Smooth muscle cell of the brain vasculature (primary cell): ENCODE measurements around the gene UTP25.

Experiments used
- DNase-seq: peaks from one replicate; pipeline ENCODE4 v3.0.0-alpha.2; 2012; ENCODE audit warnings: low read depth, low spot score

Gene UTP25

DNA sequence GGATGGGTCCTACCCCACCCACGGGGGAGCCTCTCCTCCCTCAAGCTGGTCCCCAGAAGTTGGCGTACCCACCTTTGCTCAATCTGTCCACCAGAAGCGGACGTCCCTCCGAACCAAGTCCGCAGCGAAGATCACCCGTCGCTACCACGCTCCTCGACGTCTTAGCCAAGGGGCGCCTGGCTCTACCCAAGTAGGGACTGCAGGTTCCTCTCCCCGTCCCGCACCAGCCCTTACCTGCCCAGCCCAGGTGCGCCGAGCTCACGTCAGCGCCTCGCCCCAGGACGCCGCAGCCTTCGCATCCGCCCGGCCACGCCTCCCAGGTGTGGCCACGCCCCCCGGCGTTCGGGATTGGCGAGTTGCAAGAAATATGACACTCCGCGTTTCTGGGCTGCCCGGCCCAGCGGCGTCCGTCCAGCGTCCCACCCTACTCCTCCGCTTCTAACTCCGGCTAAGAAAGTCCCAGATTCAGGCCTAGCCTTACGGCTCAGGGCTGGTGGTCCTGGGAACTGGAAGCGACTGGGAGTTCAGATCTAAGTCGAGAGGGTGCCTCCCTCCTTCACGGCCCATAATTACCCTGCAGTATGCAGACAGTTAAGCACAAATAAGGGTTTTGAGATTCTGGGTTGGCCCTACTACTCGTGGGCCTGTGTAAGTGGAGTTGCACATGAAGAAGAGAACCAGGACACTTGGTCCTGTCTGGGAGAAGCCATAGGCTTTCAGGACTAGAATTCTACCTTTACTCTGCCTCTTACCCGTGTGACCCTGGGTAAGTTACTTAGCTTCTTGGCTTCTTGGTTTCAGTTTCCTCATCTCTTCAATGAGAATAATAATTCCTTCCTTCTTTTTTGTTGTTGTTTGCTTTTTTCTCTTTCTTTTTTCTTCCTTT lies 21.7 kb upstream of the UTP25 start, which contains the start of gene IRF6:
Gene IRF6 (minus strand): TSS at position 268 of the 886 bp plus-strand sequence. CDS start 4,729 bp downstream, outside the sequence.
- peak; percentile 29 for DNase-seq

DNA sequence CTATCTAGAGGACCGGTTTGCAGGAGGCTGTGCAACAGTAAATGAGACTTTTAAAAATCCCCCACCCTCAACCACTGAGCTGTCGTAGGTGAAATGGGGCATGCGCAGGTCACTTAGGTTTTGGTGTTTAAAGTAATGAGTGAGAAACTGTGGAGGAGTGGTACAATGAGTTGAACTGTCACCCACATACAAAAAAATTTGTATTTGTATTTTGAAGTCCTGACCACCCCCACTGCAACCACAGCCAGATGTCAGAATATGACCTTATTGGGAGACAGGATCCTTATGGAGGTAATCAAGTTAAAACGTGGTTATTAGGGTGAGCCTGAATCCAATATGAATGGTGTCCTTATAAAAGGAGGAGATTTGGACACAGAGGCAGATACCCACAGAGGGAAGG lies 20.3 kb upstream of the UTP25 start:
- DNase-seq, result no peak

DNA sequence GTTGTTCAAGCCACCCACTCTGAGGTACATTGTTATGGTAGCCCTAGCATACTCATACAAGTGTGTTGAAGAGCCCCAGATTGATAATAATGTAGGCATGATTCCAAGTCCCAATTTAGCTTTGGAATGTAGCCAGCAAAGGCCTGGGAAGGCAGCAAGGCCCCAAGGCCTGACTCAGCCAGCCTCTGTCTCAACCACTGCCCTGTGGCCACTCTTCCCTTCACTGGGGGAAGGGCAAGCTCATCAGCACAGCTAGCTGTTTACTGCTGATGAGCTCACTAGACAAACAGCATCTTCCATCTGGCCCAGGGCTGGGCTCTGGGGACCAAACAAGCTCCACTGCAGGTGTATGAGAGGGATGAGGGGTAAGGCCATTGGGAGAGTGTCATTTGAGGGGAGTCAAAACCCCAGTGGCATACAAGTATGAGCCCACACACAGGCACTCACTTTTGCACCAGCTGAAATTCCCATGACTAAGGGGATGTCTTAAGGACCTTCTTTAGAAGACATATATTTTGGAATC lies 19.7 kb upstream of the UTP25 start:
- DNase-seq, result peak; percentile 80

DNA sequence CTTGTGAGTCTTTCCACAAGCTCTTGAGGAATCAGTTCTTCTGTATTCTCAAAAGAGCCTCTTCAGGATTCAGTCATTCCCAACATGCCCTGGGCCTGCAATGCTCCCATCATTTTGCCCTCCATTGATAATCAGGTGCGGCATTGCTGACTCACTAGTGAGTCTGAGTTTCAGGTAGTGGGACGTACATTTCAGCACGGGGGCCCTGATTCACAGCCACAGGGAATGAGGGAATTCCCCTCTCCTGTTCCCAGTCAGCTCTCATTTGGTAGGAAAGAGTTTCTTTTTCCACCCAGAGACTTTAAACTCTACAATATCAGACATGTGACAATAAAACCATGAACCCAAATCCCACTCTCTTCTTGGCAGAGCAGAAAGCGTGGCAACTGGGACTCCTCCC lies 18.2 kb upstream of the UTP25 start:
- no peak for DNase-seq

DNA sequence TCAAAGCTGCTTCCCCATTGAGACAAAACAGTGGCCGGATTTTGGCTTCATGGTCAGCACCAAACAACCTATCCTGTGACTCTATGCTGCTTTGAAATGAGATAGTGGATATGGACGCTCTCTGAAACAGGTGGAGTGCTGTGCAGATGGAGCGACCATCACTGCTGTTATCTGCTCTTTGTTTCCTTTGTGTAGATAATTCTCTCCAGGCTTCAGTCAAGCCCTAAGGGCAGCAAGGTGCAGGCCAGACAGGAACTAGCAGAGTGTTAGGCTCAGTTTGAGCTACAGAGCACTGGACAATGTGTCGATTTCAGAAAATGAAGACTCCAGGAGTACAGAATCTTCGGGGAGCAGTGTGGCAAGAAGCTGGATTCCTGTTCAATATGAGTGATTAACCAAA lies 17.0 kb upstream of the UTP25 start:
- DNase-seq, result no peak

DNA sequence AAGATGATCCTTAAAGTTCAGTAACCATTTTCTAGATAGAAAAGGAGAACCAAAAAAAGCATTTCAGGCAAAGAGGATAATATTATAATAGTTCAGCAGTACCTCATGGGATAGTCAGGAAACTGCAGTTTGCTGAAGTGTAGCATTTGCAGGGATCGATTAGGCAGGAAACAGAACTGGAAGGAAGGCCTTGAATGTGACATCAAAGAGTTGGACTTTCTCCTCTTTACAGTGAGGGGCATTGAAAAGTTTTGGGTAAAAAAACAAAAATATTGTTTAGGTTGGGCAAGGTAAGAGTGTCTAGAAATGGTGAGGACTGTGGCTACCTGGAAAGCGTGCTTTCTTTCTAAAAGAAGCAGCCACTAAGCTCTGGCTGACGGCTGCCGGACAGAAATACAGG lies 13.9 kb upstream of the UTP25 start:
- DNase-seq, result no peak

DNA sequence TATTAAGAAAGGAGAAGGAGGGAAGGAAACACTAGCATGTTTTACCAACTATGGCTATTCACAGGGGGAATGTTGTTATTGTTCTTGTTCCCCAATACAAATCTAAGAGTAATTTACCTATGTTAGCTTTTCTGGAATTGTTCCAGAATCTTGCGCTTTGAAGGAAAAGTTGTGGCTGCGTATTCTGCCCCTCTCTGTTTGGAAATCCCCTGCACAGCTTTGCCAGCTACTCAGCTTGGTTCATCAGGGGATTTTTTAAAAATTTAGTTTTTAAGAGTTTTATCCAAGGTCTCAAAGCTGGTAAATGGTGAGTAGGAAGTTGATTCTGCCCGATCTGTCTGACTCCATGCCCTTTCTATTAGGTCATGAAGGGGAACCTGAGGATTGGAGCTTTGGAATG lies 12.3 kb upstream of the UTP25 start:
- no peak for DNase-seq

DNA sequence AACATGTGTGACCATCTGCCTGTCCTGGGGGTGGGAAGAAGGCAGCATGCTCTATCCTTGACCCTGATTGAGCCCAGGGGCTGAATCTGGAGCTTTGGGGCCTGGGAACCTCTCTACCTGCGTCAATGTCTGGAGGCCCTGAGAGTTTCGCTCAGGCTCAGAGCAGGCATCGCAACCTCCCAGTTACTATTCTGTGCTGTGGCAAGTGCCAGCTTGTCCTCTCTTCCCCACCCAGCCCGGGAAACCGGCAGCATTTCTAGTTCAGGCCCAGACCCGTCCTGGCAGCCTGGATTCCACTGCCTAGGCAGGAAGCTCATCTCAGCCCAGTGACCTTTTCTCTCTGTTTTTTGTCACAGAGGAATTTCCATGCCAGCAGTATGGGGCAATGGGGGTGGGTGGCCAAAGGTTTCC lies 11.8 kb upstream of the UTP25 start:
- no peak for DNase-seq

DNA sequence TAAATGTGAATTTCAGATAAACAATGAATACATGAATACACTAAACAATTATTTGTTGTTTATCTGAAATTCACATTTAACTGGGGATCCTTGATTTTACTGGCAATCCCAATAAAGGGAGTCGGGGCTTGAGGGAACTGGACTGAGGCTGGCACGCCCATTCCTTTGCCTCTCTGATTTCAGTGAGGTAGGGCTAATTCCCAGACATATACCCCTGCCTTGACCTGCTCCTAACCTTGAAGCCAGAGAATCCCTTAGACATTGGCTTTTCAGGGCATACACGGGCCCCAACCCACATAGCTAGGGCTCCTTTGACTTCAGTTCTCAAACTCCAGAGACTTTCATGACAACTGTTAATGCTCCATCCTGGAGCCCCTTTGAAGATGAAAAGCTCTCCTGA lies 10.8 kb upstream of the UTP25 start:
- no peak for DNase-seq

DNA sequence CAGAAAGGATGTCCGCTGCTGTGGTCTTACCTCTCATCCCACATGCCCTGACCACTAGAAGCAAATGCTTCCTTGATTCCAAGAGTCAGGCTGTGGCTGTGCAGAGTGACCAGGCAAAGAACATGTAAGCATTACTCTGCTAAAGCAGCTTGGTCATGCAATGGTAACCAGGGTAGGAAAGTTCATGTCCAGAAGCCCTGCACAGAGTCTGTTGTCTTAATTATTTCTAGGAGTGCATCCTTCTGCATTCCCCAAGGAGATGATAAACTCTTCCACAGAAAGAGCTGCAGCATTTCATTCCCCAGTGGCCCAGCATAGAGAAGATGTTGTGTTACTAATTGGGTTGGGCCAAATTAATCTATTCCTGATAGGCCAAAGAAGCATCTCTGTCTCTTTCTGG lies 10.1 kb upstream of the UTP25 start:
- DNase-seq, result no peak

DNA sequence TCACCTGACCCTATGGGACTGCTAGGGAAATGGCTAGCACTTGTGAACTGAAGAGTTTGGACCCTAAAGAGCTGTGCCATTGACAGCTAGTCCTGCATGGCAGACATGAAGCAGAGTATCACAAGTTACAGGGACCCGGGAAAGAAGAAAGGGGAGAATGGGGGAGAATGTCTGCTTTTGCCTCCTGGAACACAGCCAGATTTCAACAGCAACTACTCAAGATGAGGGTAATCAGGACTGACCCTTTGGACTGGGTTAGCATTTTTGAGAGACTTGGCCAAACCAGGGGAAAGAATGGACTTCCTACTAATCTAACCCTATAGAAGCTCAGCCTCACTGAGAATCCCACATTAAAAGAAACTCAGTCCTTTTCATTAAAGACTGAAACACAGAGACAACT lies 8.7 kb upstream of the UTP25 start:
- DNase-seq, result no peak

DNA sequence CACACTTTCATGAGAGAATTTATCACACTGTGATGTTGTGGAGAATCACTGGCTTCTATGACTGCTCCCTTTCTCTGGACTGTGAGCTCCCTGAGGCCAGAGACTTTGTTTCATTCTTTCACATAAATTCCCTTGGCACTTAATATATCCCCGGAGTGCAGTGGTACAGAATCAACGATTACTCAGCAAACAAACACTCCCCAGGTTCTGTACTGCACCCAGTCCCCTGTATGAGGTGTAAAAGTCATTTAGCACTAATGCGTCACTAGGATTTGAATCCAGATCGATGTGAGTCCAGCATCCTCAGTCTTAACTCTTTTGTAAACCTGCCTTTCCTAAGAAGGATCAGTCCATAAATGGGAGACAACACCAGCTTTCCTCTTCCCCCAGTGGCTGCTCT lies 6.8 kb upstream of the UTP25 start:
- DNase-seq, result no peak

DNA sequence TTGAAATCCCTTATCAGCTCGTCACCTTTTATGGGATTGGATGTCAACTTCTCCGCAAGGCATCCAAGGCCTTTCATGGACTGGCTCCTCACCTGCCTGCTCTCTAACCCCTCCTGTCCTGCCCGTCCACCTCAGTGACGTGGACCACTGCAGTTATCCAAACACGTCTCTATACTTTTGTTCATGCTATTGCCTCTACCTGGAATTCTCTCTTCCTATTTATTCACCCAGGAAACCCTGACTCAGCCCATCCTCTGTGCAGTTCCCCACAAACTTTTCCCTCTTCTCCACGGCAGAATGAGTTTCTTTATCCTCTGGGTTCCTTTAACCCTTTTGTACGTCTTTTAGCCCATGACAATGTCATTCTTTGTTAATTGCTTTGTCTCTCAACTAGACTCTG lies 5.1 kb upstream of the UTP25 start:
- no peak for DNase-seq

DNA sequence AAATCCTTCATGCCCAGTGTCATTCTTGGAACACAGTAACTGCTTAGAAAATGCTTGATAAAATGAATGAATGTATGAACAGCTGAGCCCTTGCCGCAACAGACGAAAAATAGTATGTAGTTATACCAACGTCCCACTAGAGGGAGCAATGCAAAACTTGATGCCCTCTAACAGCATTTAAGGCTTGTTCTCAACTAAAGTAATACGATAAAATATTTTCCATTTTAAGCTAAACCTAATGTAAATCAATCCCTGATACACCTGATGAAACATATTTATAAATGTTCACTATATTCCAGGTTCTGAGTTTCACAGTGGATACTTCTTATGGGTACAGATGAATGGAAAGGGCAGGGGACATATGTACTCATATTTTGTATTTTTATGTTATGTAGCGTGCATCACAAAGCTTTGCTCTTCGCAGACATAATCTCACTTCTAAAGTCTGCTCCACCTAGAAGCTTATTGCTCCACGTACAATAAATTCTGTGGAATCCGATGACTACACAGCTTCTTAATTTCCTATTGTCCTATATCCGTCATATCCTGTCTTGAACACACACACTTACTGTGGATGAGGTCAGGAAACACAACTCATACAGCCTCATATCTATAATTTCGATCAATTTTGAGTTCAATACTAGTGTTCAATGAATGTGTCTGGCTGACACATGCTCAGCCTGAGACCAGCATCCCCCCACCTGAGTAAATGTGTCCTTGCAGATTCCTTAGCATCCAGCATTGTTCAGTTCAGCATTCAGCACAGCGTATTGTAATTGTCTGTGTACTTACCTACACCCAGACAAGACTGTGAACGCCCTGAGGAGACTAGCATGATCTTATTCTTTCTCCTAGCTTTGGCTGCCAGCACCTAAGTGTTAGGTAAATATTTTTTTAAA lies 4.4 kb upstream of the UTP25 start:
- DNase-seq, result no peak

DNA sequence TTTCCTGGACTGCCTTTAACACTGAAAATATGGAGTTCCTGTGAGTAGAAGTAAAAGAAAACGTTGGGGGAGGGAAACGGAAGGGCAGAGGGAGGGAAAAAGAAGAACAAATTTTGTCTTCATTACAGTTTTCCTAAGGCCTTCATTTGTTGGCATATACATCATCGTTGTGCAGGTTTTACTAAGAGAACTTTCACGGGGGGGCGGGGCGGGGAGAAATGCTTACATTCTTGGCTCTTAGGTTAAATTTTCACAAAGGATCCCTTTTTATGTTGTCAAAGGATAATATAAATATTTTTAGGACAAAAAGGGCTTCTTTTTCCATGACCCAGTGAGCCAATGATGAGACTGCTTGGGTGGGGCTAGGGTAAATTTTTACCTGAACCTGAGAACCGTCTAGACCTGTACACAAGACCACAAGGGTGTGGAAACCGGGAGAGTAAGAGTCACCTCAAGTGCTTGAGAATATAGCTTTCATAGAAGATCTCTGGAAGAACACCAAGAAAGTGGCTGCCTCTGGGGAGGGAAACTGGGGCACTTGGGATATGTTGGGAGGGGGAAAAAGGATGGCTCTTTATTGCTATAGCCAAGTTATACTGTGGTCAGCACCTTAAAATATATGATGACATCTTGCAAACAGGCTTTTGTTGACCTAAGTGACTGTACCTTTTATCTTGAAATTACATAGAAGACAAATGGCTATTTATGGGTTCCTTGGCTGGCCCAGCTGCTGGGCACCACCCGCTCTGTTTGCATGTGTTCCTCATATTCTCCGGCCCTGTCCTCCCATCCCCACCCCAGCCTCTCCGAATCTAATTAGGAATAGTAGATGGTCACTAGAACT lies 2.0 kb upstream of the UTP25 start:
- no peak for DNase-seq

DNA sequence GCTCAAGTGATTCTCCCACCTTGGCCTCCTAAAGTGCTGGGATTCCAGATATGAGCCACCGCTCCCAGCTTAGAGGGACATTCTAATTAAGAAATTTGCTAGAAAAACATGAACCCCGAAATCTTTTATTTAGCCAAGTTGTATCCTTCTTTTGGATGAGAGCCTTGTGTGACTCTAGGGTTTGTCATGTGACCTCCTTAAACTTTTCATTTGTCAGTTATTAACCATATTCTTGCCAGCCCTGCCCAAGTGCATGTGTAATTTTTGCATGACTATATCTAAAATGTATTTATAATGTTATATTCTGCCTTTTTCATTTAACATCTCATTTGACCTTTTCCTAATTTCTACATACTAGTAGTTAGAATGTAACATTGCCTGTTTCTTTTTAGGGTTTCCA lies 1.9 kb downstream of the UTP25 start:
- no peak for DNase-seq

DNA sequence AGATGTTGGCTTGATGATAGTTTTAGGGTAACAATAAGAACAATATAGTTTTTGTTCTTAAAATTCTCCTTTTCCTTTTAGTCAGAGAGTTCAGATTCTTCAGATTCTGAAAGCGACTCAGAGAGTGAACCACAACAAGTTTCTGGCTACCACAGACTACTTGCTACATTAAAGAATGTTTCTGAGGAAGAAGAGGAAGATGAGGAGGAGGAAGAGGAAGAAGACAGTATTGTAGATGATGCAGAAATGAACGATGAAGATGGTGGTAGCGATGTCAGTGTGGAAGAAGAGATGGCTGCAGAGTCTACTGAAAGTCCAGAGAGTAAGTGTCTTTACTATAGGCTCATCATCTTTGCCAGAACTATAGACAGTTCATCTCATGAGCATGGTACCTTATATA lies 3.0 kb downstream of the UTP25 start:
- DNase-seq, result no peak

DNA sequence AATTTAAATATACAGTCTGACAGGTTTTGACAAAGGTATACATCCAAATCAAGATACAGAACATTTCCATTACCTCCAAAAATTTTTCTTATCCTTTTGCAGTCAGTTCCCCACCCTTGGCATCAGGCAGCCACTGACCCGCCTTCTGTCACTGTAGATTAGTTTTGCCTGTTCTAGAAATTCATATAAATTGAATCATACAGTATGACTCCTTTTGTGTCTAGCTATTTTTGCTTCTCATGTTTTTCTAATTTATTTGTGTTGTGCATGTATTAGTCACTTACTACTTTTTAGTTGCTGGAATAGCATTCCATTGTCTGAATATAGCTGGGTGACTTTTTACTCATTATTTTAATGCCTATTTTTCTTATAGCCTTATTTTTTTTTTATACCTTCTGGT lies 3.8 kb downstream of the UTP25 start:
- DNase-seq, result no peak

DNA sequence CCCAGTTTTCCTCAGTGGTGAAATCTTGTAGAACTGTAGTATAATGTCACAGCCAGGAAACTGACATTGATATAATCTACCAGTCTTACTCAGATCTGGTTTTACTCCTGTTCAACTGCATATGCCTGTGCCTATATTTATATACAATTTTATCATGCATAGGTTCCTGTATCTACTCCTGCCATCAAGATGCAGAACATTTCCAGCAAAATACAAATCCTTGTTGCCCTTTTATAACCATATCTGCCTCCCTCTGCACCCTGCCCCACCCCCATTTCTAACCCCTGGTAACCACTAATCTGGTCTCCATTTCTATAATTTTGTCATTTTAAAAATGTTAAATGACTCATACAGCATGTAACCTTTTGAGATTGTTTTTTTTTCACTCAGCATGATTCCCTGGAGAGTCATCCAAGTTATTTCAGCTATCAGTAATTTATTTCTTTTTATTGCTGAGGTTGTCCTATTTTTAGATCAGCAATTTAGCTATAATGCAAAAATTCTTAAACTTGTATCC lies 8.1 kb downstream of the UTP25 start:
- no peak for DNase-seq

DNA sequence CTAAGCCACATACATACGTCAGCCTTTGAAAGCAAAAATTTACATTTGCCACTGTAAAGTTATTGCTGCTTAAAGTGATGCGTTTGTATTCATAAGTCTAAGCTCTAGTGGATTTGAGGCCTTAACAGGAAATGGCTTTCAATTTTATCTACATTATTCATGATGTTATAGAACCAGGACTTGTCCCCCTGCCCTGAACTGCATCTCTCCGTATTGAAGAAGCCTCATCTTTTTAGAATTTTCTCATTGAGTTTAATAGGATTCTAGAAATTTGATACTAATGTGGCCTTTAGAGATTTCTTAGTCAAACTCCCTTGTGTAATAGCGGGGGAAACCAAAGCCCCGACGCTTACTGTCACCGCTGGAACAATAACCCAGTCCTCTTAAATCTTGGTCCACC lies 9.9 kb downstream of the UTP25 start:
- DNase-seq, result no peak

DNA sequence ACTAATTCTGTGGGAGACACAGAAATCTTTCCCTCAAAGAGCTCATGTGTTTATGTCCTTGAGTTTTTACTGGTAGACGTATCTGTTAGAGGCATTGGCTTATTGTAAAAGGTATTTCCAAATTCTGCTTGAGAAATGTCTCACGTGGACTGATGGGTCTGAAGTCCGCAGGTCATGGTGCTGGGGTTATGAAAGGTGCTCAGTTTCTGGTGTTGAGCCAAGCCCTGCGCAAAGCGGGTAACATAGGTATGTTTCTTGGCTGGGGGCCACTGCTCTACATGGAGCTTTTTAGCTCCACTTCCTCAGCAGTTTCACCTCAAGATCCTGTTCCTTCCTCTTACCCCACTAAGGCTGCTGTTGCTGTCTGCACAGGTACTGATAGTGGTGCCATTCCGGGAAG lies 10.8 kb downstream of the UTP25 start:
- no peak for DNase-seq
